Mucosa of rectum (tissue), 2 donors: ENCODE data around the gene MAP2K5.

Experiments
- H3K27ac ChIP-seq, 2 donors: one replicate each; pipeline ENCODE4 v1.7.0; 2013; ENCODE audit warnings: inconsistent platforms in 2 of 2, low read depth in 2 of 2, low read length in 2 of 2
- H3K27me3 ChIP-seq, 2 donors: one replicate each; pipeline ENCODE4 v1.7.0; 2013; ENCODE audit warnings: low read length in 2 of 2; ENCODE audit not compliant: control insufficient read depth in 2 of 2, insufficient read depth in 2 of 2
- H3K36me3 ChIP-seq, 2 donors: one replicate each; pipeline ENCODE4 v1.7.0; 2013; ENCODE audit warnings: low read length in 2 of 2; ENCODE audit not compliant: control insufficient read depth in 2 of 2, insufficient read depth in 2 of 2
- H3K4me1 ChIP-seq, 2 donors: one replicate each; pipeline ENCODE4 v1.7.0; 2013; ENCODE audit warnings: low read length in 2 of 2, mild to moderate bottlenecking in 1 of 2; ENCODE audit not compliant: control insufficient read depth in 2 of 2, insufficient read depth in 2 of 2
- H3K4me3 ChIP-seq, 2 donors: one replicate each; pipeline ENCODE4 v1.7.0; 2013; ENCODE audit warnings: low read length in 2 of 2
- H3K9ac ChIP-seq, 2 donors: one replicate each; pipeline ENCODE4 v1.7.0; 2013; ENCODE audit warnings: low read length in 2 of 2, low read depth in 1 of 2, mild to moderate bottlenecking in 1 of 2
- H3K9me3 ChIP-seq, 2 donors: one replicate each; pipeline ENCODE4 v1.7.0; 2013; ENCODE audit warnings: low read length in 2 of 2; ENCODE audit not compliant: control insufficient read depth in 2 of 2
- donor health status: healthy.
- donor health status: Normal muscosa, but diverticular disease.

Gene MAP2K5

DNA sequence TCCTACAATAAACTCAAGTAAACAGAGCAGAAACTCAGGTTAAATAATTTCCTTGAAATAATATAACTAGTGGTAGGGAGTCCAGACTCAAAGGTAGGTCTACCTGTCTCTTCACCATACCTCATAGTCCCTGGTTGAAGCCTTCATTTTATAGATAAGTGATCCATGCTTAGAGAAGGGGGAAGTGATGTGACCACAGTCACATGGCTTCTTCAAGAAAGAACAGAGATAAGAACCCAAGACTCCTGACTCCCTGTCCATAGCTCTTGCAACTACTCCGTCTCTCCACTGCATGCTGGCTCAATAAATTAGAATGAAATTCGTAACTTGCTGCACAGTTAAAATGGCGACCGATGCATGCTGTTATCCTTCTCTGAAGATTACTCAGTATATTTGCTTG lies 32.6 kb upstream of the MAP2K5 start:
- Histone ChIP-seq H3K4me3 (no peak overlapping the region), H3K4me1 (no peaks in the 10 kb centered on the region), H3K27me3 (no peaks in the 10 kb centered on the region), H3K27ac (no peak overlapping the region), H3K9me3 (no peaks in the 10 kb centered on the region), H3K36me3 (peaks cover 6 to 8% of the 10 kb centered on the region in 2 donors), H3K9ac (no peak overlapping the region)

DNA sequence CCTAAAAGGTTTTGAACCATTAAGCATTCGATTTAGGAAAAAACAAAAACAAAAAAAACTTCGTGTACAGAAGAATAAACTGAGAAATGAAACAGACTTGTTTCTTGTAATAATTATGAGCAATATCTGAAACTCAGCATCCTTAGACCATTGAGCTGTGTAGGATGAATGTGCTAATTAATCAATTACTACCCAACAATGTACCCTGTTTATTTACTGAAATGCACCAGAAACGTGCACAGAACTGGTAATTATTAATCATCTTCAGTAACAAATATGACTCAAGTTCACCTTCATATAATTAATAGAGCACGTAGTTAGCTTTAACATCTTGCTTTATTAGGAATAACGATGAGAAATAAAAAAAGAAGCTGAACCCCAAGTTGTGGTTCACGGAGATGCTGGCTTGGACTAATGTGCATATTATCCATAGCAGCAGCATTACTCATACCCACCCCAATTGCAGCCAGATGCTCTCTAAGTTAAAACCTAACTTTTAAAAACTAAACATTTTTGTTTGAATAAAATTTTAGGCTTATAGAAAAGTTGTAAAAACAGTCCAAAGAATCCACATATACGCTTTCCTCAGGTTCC lies 31.8 kb upstream of the MAP2K5 start:
- no peak overlapping the region for H3K9ac ChIP-seq
- no peaks in the 10 kb centered on the region for H3K27me3 ChIP-seq

DNA sequence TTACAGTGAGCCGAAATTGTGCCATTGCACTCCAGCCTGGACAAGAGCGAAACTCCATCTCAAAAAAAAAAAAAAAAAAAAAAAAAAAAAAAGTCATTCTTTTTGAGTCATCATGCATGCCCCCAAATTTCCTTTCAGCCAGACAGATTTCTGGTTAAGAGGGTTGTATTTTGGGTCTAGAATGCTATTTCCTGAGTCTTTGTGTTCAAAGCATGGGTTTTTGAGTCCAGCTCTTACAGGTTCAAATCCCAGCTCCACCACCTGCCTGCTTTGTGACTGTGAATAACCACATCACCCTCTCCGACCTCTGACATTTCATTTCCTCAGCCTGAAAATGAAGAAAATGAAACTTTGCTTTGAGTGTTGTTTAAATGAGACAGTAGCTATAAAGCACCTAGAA lies 30.9 kb upstream of the MAP2K5 start:
- Histone ChIP-seq H3K4me3 (no peak overlapping the region), H3K9me3 (no peaks in the 10 kb centered on the region), H3K27me3 (no peaks in the 10 kb centered on the region), H3K36me3 (peaks cover 6 to 8% of the 10 kb centered on the region in 2 donors), H3K4me1 (no peaks in the 10 kb centered on the region), H3K27ac (no peak overlapping the region), H3K9ac (no peak overlapping the region)

More for the DNA sequence above, 31.8 kb upstream of the MAP2K5 start:
- no peaks in the 10 kb centered on the region for H3K9me3 ChIP-seq
- peaks cover 6 to 8% of the 10 kb centered on the region in 2 donors for H3K36me3 ChIP-seq
- H3K27ac ChIP-seq = no peak overlapping the region
- no peaks in the 10 kb centered on the region for H3K4me1 ChIP-seq
- no peak overlapping the region for H3K4me3 ChIP-seq

DNA sequence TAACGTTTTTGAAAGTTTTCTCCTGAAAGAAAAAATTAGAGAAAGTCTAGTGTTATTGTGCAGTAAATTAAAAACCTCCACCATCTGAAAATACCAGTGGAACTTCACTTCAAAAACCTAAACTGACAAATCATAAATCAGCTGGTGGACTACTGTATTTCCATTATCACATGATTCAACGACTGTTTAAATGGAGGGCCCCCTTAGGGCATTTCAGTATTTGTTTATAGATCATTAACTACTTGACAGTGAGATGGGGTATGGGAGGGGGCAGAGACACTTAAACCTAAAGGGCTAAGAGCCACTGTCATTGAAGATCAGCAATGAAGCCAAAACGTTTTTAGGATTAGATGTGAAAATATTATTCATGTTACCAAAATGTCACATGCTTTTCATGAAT lies 30.4 kb upstream of the MAP2K5 start:
- no peaks in the 10 kb centered on the region for H3K9me3 ChIP-seq
- H3K9ac ChIP-seq = no peak overlapping the region
- H3K4me1 ChIP-seq = no peaks in the 10 kb centered on the region
- H3K4me3 ChIP-seq = no peak overlapping the region
- peaks cover 6 to 8% of the 10 kb centered on the region in 2 donors for H3K36me3 ChIP-seq
- H3K27me3 ChIP-seq = no peaks in the 10 kb centered on the region
- no peak overlapping the region for H3K27ac ChIP-seq

DNA sequence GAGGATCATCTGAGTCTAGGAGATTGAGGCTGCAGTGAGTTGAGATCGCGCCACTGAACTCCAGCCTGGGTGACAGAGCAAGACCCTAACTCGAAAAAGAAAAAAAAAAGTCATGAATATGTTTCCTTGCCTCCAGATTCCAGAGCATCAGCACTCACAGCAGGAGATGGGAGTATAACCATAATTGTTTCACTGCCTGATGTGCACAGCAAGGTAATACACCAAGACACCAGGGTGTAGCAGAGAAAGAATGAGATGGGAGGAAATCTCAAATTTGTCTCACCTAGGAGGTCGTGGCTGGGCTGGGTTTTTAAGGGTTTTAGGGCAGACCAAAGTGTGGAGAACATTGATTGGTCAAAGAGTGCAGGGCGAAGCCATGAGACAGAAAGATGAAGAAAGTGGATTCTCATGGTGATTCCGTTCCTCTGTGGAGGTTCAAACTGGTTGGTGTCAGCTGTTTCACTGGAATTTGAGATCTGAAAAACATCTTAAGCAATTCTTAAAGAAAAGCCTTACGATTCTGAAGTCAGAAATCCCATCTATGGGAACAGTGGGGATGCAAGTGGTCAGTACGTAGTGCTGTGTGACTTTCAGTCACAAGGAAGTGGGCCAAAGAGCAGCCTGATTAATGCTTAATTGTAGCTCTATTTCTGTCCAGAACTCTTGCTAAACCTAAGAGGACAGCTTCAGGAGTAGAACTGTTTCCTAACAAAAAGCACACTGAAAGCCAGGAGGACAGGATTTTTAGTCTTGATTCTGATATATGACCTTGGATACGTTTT lies 29.4 kb upstream of the MAP2K5 start:
- Histone ChIP-seq H3K27ac (no peak overlapping the region), H3K9ac (no peak overlapping the region), H3K27me3 (no peaks in the 10 kb centered on the region), H3K4me1 (no peaks in the 10 kb centered on the region), H3K36me3 (peaks cover 6 to 8% of the 10 kb centered on the region in 2 donors), H3K9me3 (no peaks in the 10 kb centered on the region), H3K4me3 (no peak overlapping the region)

DNA sequence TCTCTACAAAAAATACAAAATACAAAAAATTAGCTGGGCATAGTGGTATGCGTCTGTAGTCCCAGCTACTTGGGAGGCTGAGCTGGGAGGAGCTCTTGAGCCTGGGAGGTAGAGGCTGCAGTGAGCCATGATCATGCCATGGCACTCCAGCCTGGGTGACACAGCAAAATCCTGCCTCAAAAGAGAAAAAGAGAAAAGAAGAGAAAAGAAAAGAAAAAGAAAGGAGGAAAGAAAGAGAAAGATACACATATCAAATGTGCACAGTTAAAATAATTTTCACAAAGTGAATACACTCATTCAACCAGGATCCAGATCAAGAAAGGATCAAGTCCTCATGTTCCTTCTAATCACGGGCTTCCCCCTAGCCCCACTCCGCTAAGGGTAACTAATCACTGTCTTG lies 27.4 kb upstream of the MAP2K5 start:
- Histone ChIP-seq H3K27me3 (no peaks in the 10 kb centered on the region), H3K36me3 (peaks cover 6 to 8% of the 10 kb centered on the region in 2 donors), H3K9ac (no peak overlapping the region), H3K27ac (no peak overlapping the region), H3K9me3 (no peaks in the 10 kb centered on the region), H3K4me3 (no peak overlapping the region), H3K4me1 (no peaks in the 10 kb centered on the region)

DNA sequence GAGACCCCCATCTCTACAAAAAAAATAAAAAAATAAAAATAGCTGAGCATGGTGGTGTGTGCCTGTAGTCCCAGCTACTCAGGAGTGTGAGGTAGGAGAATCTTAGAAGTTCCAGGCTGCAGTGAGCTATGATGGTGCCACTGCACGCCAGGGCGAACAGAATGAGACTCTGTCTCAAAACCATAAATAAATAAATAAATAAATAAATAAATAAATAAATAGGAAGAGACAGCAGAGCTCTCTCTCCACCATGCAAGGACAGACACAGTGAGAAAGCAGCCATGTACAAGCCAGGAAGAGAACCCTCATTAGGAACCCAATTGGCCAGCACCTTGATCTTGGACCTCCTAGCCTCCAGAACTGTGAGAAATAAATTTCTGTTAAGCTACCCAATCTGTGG lies 26.9 kb upstream of the MAP2K5 start:
- Histone ChIP-seq H3K9ac (no peak overlapping the region), H3K36me3 (peaks cover 6 to 8% of the 10 kb centered on the region in 2 donors), H3K4me1 (peaks cover 3% of the 10 kb centered on the region in 2 donors), H3K9me3 (no peaks in the 10 kb centered on the region), H3K27me3 (no peaks in the 10 kb centered on the region), H3K27ac (no peak overlapping the region), H3K4me3 (no peak overlapping the region)

DNA sequence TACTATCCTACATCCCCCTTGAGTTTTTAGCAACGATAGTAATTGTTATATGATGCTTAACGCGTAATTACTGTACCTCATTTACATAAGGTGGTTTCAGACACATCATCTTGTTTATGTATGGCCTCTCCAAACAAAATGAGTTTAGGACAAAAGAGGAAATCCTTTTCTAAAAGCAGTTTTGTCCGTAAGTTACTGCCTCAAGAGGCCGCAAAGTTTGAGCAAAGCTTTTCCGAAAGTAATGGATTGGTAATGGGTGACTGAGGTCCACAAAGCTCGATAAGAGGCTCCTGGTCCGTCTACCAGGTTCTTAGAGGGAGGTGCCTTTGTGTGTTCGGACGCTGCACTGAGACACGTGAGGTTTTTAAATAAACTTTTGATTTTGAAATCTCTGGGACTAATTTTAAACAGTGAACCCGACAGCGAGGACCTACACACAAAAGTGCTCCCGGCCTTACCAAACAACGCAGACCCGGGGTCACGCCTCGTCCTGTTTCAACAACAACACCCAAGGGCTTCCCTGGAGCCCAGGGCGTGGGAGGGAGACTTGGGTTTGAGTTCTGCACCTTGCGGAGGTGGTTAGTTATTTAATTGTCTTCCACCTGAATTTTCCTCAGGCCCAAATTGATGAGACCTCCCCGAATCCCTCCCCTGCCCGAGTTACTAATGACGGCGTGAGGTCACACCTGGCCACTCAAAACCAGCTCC lies 22.0 kb upstream of the MAP2K5 start:
- Histone ChIP-seq H3K4me1 (peaks cover 12 to 16% of the 10 kb centered on the region in 2 donors), H3K27me3 (no peaks in the 10 kb centered on the region), H3K9ac (peak overlapping the region; percentile 90 to 98), H3K9me3 (no peaks in the 10 kb centered on the region), H3K27ac (peak overlapping the region; percentile 98), H3K36me3 (no peaks in the 10 kb centered on the region), H3K4me3 (peak overlapping the region; percentile 89 to 94)

DNA sequence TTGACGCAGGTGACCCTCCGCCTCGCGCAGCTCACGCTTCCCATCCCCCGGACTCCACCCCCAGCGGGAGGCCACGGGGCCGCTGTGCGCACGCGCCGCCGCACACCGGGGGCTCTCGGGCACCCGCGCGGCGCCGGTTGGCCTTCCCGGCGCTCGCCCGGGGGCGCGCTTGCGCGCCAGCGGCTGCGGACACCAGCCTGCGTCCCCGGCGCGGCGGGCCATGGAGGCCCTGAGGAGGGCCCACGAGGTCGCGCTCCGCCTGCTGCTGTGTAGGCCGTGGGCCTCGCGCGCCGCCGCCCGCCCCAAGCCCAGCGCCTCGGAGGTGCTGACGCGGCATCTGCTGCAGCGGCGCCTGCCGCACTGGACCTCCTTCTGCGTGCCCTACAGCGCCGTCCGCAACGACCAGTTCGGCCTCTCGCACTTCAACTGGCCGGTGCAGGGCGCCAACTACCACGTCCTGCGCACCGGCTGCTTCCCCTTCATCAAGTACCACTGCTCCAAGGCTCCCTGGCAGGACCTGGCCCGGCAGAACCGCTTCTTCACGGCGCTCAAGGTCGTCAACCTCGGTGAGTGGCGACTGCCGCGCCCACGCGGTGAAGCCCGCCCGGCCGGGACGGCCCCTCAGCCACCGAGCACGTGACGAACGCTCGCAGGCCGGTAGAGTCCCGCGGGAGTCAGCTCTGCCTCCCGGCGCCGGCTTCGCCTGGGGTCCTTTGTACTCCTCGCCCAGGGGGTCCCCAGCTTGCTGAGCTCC lies 21.3 kb upstream of the MAP2K5 start, which contains the start of gene C15orf61:
Gene C15orf61, plus strand, starts transcription at position 103 of the 754 bp plus-strand sequence. Its CDS starts 118 bp downstream, at position 221.
- Histone ChIP-seq H3K9me3 (no peaks in the 10 kb centered on the region), H3K36me3 (no peaks in the 10 kb centered on the region), H3K27me3 (no peaks in the 10 kb centered on the region), H3K27ac (peak within 1 kb of the TSS; percentile 98), H3K4me3 (peak within 1 kb of the TSS; percentile 89 to 94), H3K4me1 (peaks cover 12 to 16% of the 10 kb centered on the region in 2 donors), H3K9ac (peak within 1 kb of the TSS; percentile 94 to 98)
